COLO668 (cell line): ENCODE measurements around the gene ABHD3.
"Not testable (repeated sequence)": the region's sequence is repeated elsewhere in the genome, so short reads cannot be mapped to it uniquely, and the experiment has no call there.

Experiments used
- DNase-seq: peaks from one replicate; lab custom pipeline; 2025; ENCODE audit not compliant: unreplicated experiment; lab: John Stamatoyannopoulos, UW

Gene ABHD3

GRCh38 chr18:21703241-21703820, 1.2 kb downstream of the ABHD3 start:
- DNase-seq: peak; percentile 58

GRCh38 chr18:21702602-21703001, 2.0 kb downstream of the ABHD3 start:
- no peak for DNase-seq

GRCh38 chr18:21701621-21702020, 3.0 kb downstream of the ABHD3 start:
- DNase-seq: no peak

GRCh38 chr18:21700528-21701075, 4.0 kb downstream of the ABHD3 start:
- DNase-seq: no peak

GRCh38 chr18:21693322-21693721, 11.3 kb downstream of the ABHD3 start:
- no peak for DNase-seq

- DNase-seq: no peak
These were observed 14.8 kb downstream of the ABHD3 start for GRCh38 chr18:21689736-21690135.

GRCh38 chr18:21686282-21687105, 18.1 kb downstream of the ABHD3 start:
- DNase-seq: no peak

GRCh38 chr18:21685556-21685981, 19.0 kb downstream of the ABHD3 start:
- DNase-seq: not testable (repeated sequence)

GRCh38 chr18:21684731-21685130, 19.8 kb downstream of the ABHD3 start:
- DNase-seq: no peak

- no peak for DNase-seq
These were observed 22.1 kb downstream of the ABHD3 start for GRCh38 chr18:21682371-21683051.

GRCh38 chr18:21680161-21680560, 24.4 kb downstream of the ABHD3 start:
- DNase-seq: no peak

GRCh38 chr18:21678859-21679258, 25.7 kb downstream of the ABHD3 start:
- DNase-seq: no peak

GRCh38 chr18:21675354-21675753, 29.2 kb downstream of the ABHD3 start:
- DNase-seq: peak; percentile 18

GRCh38 chr18:21672521-21673267, 31.9 kb downstream of the ABHD3 start:
- peak; percentile 36 for DNase-seq

GRCh38 chr18:21669736-21670285, 34.8 kb downstream of the ABHD3 start:
- peak; percentile 46 for DNase-seq

- DNase-seq: no peak
These were observed 40.5 kb downstream of the ABHD3 start for GRCh38 chr18:21664069-21664468.

- DNase-seq: no peak
These were observed 41.0 kb downstream of the ABHD3 start for GRCh38 chr18:21663578-21663977.

- DNase-seq: no peak
These were observed 42.0 kb downstream of the ABHD3 start for GRCh38 chr18:21662581-21662980.

- no peak for DNase-seq
These were observed 44.5 kb downstream of the ABHD3 start for GRCh38 chr18:21660078-21660477.

GRCh38 chr18:21656402-21656801, 48.2 kb downstream of the ABHD3 start:
- no peak for DNase-seq

GRCh38 chr18:21653361-21653760, 51.2 kb downstream of the ABHD3 start:
- DNase-seq: no peak
